Neural progenitor cell (in vitro differentiated cells): Measurements from ENCODE around the gene SESN3. TPM values are rescaled to one million over a fixed set of nuclear protein-coding genes. Genes with fewer than 3 reads are reported as not detected.
A peak's percentile ranks its signal among the peaks of the same experiment; 100 is the strongest.

Experiments used
- DNase-seq: peaks from one replicate; pipeline ENCODE4 v3.0.0-alpha.2; 2016; ENCODE audit warnings: low spot score
- H2AFZ ChIP-seq: fragments of 200-600 bp; sonication (generic); replicated peaks from 2 replicates; pipeline ENCODE4 v1.6.1; 2016; ENCODE audit warnings: antibody characterized with exemption
- H3F3A ChIP-seq: fragments of 200-600 bp; sonication (generic); 2 replicates; pipeline ENCODE4 v1.6.1; 2016; ENCODE audit warnings: antibody characterized with exemption, low read depth
- H3K27ac ChIP-seq: fragments of 200-600 bp; sonication (generic); 2 replicates; pipeline ENCODE4 v1.5.1; 2016; ENCODE audit warnings: mild to moderate bottlenecking
- H3K27me3 ChIP-seq: fragments of 200-600 bp; sonication (generic); 2 replicates; pipeline ENCODE4 v1.6.1; 2016; ENCODE audit warnings: mild to moderate bottlenecking, moderate library complexity
- H3K36me3 ChIP-seq: fragments of 200-600 bp; sonication (generic); 2 replicates; pipeline ENCODE4 v1.5.1; 2016
- H3K4me1 ChIP-seq: fragments of 200-600 bp; sonication (generic); 2 replicates; pipeline ENCODE4 v1.6.1; 2016; ENCODE audit warnings: mixed run types
- H3K4me2 ChIP-seq: fragments of 200-600 bp; sonication (generic); 2 replicates; pipeline ENCODE4 v1.6.1; 2016
- H3K4me3 ChIP-seq: fragments of 200-600 bp; sonication (generic); 2 replicates; pipeline ENCODE4 v1.5.1; 2016
- H3K79me2 ChIP-seq: fragments of 200-600 bp; sonication (generic); 2 replicates; pipeline ENCODE4 v1.6.1; 2016; ENCODE audit warnings: low read depth
- H3K9ac ChIP-seq: fragments of 200-600 bp; sonication (generic); 2 replicates; pipeline ENCODE4 v1.6.1; 2016
- H3K9me3 ChIP-seq: fragments of 200-600 bp; sonication (generic); 2 replicates; pipeline ENCODE4 v1.5.1; 2016; ENCODE audit warnings: low read depth
- H4K20me1 ChIP-seq: fragments of 200-600 bp; sonication (generic); 2 replicates; pipeline ENCODE4 v1.6.1; 2016; ENCODE audit warnings: low read depth
- H3K27ac Mint-ChIP-seq: 3 replicates; pipeline ENCODE4 v1.8.0; 2021; ENCODE audit warnings: mixed read lengths
- H3K27me3 Mint-ChIP-seq: 2 replicates; pipeline ENCODE4 v1.8.0; 2022; ENCODE audit warnings: low read depth, mild to moderate bottlenecking, inconsistent platforms, moderate library complexity, mixed read lengths; ENCODE audit not compliant: insufficient read depth
- H3K36me3 Mint-ChIP-seq: 3 replicates; pipeline ENCODE4 v1.8.0; 2021; ENCODE audit warnings: mixed read lengths
- H3K4me1 Mint-ChIP-seq: 3 replicates; pipeline ENCODE4 v1.8.0; 2021; ENCODE audit warnings: mixed read lengths
- H3K4me3 Mint-ChIP-seq: 3 replicates; pipeline ENCODE4 v1.8.0; 2021; ENCODE audit warnings: mild to moderate bottlenecking, moderate library complexity, mixed read lengths
- H3K9me3 Mint-ChIP-seq: 3 replicates; pipeline ENCODE4 v1.8.0; 2020; ENCODE audit warnings: mixed read lengths
- EZH2 ChIP-seq: fragments of 200-600 bp; sonication (generic); IDR thresholded peaks from 2 replicates; pipeline ENCODE4 v1.6.1; 2017; ENCODE audit warnings: antibody characterized with exemption, mild to moderate bottlenecking, moderate library complexity
- EZH2phosphoT487 ChIP-seq: fragments of 200-600 bp; sonication (generic); IDR thresholded peaks from 2 replicates; pipeline ENCODE4 v1.6.1; 2017; ENCODE audit warnings: antibody characterized with exemption
- total RNA-seq: library from RNA; depleted of rRNA; stranded (reverse); fragments of >200 nt; gene quantifications from 2 replicates; pipeline ENCODE4 v1.2.3, GENCODE V29; 2015; ENCODE audit warnings: low replicate concordance
- TF ChIP-seq, protein P1 (sequence below): fragments of 200-600 bp; sonication (generic); IDR thresholded peaks from 2 replicates; pipeline ENCODE4 v1.5.1; 2017; ENCODE audit warnings: antibody characterized with exemption, mild to moderate bottlenecking

Gene SESN3, protein sequence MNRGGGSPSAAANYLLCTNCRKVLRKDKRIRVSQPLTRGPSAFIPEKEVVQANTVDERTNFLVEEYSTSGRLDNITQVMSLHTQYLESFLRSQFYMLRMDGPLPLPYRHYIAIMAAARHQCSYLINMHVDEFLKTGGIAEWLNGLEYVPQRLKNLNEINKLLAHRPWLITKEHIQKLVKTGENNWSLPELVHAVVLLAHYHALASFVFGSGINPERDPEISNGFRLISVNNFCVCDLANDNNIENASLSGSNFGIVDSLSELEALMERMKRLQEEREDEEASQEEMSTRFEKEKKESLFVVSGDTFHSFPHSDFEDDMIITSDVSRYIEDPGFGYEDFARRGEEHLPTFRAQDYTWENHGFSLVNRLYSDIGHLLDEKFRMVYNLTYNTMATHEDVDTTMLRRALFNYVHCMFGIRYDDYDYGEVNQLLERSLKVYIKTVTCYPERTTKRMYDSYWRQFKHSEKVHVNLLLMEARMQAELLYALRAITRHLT
- 140 and 234 TPM in 2 replicates for total RNA-seq

DNA sequence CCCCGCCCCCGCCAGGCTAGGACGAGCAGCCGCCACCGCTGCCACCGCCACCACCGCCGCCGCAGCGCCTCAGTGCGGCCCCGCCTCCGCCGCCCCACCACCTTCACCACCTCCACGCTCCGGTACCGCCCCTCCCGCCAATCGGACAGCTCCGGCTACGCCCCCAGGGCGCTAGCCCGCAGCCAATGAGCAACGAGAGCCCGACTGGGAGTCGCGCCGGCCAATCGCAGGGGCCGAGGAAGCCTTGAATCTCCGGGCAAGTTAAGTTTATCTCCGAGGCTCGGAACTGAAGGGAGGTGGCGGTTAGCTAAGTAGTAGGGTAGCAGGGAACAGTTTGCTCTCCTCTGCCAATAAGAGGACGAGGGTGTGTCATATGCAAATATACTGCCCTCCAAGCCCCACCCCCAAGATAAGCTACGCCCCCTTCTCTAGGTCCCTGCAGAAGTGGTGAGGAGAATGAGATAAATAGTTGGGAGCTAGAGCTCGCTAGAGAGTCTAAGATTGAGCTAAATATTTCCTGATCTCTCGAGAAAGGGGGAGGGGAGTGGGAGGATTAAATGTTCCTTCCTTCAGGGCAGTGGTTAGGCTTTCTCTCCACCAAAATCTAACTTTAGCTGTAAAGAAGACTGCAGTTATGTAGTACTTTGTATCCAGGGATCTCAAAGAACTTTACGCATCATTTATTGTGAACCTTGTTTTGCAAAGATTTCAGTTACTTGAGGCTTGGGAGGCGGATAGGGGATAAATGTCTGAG is at the start of gene SESN3:
Gene SESN3, minus strand, starts transcription at position 76 of the 754 bp plus-strand sequence. CDS start 342 bp downstream, outside the sequence.
- H4K20me1 ChIP-seq, result peaks cover 42% of the 10 kb centered on the region
- Mint-ChIP-seq H3K27me3 (no peaks in the 10 kb centered on the region), H3K27ac (peak within 1 kb of the TSS; percentile 99), H3K9me3 (peaks cover 3% of the 10 kb centered on the region), H3K36me3 (peaks cover 7% of the 10 kb centered on the region), H3K4me3 (peak within 1 kb of the TSS; percentile 99), H3K4me1 (peaks cover 20% of the 10 kb centered on the region)
- peak within 1 kb of the TSS; percentile 29 for H2AFZ ChIP-seq
- peaks cover 37% of the 10 kb centered on the region for H3F3A ChIP-seq
- H3K9me3 ChIP-seq, result no peaks in the 10 kb centered on the region
- peak within 1 kb of the TSS; percentile 74 for H3K4me3 ChIP-seq
- H3K36me3 ChIP-seq, result no peaks in the 10 kb centered on the region
- no peak for TF ChIP-seq EZH2phosphoT487
- TF ChIP-seq, protein P1, sequence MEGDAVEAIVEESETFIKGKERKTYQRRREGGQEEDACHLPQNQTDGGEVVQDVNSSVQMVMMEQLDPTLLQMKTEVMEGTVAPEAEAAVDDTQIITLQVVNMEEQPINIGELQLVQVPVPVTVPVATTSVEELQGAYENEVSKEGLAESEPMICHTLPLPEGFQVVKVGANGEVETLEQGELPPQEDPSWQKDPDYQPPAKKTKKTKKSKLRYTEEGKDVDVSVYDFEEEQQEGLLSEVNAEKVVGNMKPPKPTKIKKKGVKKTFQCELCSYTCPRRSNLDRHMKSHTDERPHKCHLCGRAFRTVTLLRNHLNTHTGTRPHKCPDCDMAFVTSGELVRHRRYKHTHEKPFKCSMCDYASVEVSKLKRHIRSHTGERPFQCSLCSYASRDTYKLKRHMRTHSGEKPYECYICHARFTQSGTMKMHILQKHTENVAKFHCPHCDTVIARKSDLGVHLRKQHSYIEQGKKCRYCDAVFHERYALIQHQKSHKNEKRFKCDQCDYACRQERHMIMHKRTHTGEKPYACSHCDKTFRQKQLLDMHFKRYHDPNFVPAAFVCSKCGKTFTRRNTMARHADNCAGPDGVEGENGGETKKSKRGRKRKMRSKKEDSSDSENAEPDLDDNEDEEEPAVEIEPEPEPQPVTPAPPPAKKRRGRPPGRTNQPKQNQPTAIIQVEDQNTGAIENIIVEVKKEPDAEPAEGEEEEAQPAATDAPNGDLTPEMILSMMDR, result no peak
- no peak for TF ChIP-seq EZH2
- H3K27me3 ChIP-seq, result no peaks in the 10 kb centered on the region
- peak within 1 kb of the TSS; percentile 80 for H3K9ac ChIP-seq
- H3K27ac ChIP-seq, result peak within 1 kb of the TSS; percentile 64
- peaks cover 56% of the 10 kb centered on the region for H3K4me1 ChIP-seq
- DNase-seq, result peak; percentile 100
- H3K4me2 ChIP-seq, result peak within 1 kb of the TSS; percentile 91
- peaks cover 46% of the 10 kb centered on the region for H3K79me2 ChIP-seq

DNA sequence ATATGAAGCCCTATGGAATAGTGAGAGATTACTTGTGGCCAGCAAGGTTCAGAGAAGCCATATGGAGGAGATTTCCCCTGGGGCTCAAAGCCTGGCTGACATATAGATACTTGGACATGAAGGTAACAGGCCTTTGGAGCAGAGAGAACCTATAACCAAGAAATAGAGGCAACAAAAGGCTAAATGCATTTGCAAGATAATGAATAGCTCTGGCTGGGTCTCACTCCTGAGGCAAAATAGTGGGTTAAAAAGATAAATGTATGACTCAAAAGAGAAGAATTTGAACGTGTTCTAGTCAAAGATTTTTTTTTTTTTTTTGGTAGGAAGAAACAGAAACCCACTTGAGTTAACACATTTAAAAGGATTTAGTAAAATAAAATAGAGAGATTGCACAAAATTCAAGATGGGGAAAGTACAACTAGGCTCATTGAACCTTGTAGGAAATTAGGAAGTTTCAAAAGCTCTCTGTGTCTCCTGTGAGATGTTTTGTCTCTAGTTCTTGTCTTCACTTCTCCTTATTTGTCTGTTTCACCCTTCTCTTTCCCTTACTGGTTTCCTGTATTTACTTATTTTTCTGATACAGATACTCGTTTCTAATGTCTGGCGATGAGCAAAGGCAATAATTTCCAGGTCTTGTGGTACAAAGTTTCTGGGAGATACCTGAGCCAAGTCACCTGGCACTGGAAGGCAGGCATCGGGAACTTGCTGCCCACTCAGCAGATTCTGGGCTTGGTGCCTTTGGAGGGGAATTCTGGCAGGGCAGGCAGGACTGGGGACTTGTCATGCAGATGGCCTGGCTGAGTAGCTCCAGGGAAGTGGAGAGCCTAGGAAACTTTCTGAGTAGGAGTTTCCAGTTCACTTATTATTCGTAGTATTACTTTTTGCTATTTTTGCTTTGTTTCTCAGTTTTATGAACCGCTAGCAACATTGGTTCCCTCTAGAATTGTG is 49.2 kb upstream of the SESN3 start:
- Histone ChIP-seq H3K4me3 (no peak overlapping the region), H3K9me3 (no peaks in the 10 kb centered on the region), H3K4me1 (peaks cover 16% of the 10 kb centered on the region), H3K27ac (no peak overlapping the region), H4K20me1 (no peaks in the 10 kb centered on the region), H3K9ac (no peak overlapping the region), H2AFZ (peak overlapping the region; percentile 33), H3K27me3 (no peaks in the 10 kb centered on the region), H3K79me2 (no peaks in the 10 kb centered on the region), H3K36me3 (no peaks in the 10 kb centered on the region), H3K4me2 (no peak overlapping the region), H3F3A (peaks cover 8% of the 10 kb centered on the region)
- H3K4me1 Mint-ChIP-seq, result peaks cover 30% of the 10 kb centered on the region
- H3K36me3 Mint-ChIP-seq, result no peaks in the 10 kb centered on the region
- peaks cover 4% of the 10 kb centered on the region for H3K27me3 Mint-ChIP-seq
- H3K4me3 Mint-ChIP-seq, result no peak overlapping the region
- peak overlapping the region; percentile 33 for H3K27ac Mint-ChIP-seq
- no peak for DNase-seq
- H3K9me3 Mint-ChIP-seq, result no peaks in the 10 kb centered on the region
- no peak for TF ChIP-seq EZH2
- TF ChIP-seq, protein P1, result no peak
- TF ChIP-seq EZH2phosphoT487, result no peak

DNA sequence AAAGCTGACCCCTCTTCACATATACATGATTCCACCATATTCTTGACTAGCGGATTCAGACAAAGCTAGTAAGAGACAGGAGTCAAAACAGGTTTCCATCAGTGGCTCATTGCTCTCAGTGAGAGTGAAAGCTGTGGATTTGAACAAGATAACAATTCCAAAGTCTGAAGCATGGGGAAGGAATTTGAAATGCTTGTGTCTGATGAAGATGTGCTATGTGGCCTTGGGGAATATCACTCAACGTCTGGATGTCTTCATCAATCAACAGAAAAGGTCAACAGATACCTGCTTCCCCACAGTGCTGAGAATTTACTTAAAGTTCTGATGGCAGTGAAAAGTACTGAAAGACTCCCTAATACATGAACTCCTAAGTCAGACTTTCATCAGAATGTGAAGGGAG is 46.9 kb upstream of the SESN3 start:
- Histone ChIP-seq H3F3A (peaks cover 8% of the 10 kb centered on the region), H3K9me3 (no peaks in the 10 kb centered on the region), H3K79me2 (no peaks in the 10 kb centered on the region), H3K9ac (no peak overlapping the region), H3K4me1 (peaks cover 16% of the 10 kb centered on the region), H3K27me3 (no peaks in the 10 kb centered on the region), H3K27ac (no peak overlapping the region), H3K4me3 (no peak overlapping the region), H2AFZ (no peak overlapping the region), H4K20me1 (no peaks in the 10 kb centered on the region), H3K36me3 (no peaks in the 10 kb centered on the region), H3K4me2 (no peak overlapping the region)
- no peaks in the 10 kb centered on the region for H3K9me3 Mint-ChIP-seq
- no peaks in the 10 kb centered on the region for H3K36me3 Mint-ChIP-seq
- H3K4me3 Mint-ChIP-seq, result no peak overlapping the region
- H3K4me1 Mint-ChIP-seq, result peaks cover 27% of the 10 kb centered on the region
- no peak for DNase-seq
- TF ChIP-seq EZH2phosphoT487, result no peak
- TF ChIP-seq EZH2, result no peak
- TF ChIP-seq, protein P1, result no peak
- H3K27me3 Mint-ChIP-seq, result peaks cover 7% of the 10 kb centered on the region
- no peak overlapping the region for H3K27ac Mint-ChIP-seq
